Measurements from ENCODE around the gene KLLN. TPM values are rescaled to one million over a fixed set of nuclear protein-coding genes. Genes with fewer than 3 reads are reported as not detected.
"Not testable (repeated sequence)": the region's sequence is repeated elsewhere in the genome, so short reads cannot be mapped to it uniquely, and the experiment has no call there.

KLLN gene
- total RNA-seq, 1 donor, result 2.2 TPM

DNA sequence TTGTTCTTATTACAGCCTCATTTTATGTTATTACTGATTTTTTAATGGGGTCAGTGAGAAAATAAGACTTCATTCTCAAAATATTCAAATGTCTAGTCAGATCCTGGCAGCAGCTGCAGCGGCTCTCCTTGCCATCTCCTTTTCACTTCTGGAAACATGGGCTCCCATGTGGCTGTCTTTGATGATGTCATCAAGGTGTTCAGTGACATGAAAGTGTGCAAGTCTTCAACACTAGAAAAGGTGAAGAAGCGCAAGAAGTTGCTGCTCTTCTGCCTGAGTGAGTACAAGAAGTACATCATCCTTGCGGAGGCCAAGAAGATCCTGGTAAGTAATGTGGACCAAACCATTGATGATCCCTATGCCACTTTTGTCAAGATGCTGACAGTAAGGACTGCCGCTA lies 19.6 kb downstream of the KLLN start:
- DNase-seq (ENCODE audit: low read depth in 2 of 3, low spot score in 2 of 3), result no peak

DNA sequence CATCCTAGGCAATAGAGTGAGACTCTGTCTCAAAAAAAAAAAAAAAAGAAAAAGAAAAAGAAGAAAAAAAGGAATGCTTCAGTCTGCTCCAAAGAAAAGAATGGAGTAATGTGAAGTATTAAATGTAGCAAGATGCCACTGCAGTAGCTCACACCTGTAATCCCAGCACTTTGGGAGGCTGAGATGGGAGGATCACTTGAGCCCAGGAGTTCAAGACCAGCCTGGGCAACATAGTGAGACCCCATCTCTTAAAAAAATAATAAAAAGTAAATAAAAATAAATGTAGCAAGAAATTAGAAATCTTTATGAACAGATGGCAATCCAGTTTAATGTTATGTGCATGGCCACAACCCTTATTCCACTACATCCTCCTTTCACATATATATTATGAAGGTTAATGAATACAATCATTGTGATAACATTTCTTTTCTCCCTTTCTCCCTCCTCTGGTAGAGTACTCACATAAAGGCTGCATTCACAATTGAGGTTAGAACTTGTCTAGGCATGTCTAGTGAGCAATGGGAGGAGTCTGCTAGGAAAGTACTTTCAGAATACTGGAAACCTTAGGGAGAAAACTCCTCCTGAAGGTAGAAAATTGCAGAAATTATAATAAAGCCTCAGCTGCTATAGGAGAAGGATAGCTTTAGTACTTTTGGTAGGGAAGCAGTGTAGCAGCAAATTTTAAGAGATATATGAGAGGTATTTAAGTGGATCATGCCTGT lies 20.4 kb downstream of the KLLN start:
- DNase-seq (ENCODE audit: low read depth in 2 of 3, low spot score in 2 of 3), result no peak

DNA sequence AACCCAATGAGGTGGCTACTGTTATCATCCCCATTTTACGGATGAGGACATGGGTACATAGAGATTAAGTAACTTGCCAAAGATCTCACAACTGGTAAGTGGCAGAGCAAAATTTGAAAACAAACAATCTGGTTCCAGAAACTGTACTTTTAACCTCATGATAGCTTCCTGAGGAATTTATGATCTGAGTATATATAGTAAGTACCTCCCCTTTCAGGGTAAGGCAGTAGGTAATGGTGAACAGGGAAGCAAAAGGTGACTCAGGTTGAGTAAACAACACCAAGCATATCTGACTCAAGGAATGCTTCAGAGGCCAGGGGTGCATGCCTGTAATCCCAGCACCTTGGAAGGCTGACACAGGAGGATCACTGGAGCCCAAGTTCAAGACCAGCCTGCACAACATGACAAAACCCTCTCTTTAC lies 21.1 kb downstream of the KLLN start:
- no peak for DNase-seq (ENCODE audit: low read depth in 2 of 3, low spot score in 2 of 3)

DNA sequence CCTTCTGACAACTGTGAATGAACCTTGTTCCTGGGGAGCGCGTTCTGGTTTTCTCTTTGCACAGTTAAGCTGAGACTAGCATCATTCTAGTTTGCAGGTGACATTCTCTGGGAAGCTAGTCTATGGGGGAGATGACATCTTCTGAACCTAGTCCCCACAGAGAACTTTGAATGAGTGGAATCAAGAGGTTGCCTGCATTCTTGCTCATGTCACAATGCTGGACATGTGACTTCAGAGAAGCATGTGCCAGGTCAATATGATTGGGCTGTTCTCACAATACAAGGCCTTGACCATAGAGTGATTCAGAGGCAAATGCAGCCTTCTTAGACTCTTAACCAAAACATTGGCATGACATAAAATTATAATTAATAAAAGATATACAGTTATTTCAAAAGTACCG lies 22.1 kb downstream of the KLLN start:
- no peak for DNase-seq (ENCODE audit: low read depth in 2 of 3, low spot score in 2 of 3)

DNA sequence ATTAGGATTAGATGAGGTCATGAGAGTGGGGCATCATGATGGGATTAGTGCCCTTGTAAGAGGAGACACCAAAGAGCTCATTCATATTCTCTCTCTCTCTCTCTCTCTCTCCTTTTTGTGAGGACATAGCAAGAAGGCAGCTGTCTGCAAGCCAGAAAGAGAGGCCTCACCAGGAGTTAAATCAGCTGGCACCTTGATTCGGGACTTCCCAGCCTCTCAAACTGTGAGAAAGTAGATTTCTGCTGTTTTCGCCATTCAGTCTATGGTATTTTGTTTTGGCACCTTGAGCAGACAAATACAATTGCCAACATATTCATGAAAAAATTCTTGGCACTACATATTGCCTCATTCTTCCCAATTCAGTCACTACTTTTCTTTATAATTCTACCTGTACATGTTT lies 24.7 kb downstream of the KLLN start:
- DNase-seq (ENCODE audit: low read depth in 2 of 3, low spot score in 2 of 3), result no peak

DNA sequence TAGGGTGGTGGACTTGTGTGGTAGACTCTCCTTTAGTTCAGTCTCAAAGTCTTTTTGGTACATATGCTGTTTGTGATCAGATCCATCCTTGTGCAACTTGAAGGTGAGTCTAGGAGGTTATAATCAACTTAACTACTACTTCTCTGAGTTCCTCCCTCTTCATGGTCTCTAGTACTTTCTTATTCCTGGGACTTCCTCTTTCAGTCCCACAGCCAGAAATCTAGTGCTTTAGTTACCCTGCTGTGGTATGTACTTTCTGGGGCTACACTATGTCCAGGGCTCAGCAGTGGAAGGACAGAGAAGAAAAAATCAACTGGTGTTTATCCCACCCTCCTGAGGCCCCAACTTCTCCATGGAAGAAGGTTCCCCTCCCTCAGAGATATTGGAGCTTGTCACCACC lies 25.9 kb downstream of the KLLN start:
- DNase-seq (ENCODE audit: low read depth in 2 of 3, low spot score in 2 of 3), result peak in 1 of 3 donors; percentile 36

DNA sequence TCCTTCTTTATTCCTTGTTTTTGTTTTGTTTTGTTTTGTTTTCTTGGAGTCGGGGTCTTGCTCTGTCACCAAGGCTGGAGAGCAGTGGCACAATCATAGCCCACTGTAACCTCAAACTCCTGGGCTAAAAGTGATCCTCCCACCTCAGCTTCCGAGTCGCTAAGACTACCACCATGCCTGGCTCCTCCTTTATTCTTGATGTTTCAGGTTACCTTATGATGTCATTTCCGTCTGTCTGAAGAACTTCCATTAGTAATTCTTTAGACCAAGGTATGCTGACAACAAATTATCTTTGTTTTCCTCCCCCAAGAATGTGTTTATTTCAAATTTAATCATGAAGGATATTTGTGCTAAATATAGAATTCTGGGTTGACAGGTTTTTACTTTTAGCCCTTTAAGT lies 27.2 kb downstream of the KLLN start:
- DNase-seq (ENCODE audit: low read depth in 2 of 3, low spot score in 2 of 3), result no peak

DNA sequence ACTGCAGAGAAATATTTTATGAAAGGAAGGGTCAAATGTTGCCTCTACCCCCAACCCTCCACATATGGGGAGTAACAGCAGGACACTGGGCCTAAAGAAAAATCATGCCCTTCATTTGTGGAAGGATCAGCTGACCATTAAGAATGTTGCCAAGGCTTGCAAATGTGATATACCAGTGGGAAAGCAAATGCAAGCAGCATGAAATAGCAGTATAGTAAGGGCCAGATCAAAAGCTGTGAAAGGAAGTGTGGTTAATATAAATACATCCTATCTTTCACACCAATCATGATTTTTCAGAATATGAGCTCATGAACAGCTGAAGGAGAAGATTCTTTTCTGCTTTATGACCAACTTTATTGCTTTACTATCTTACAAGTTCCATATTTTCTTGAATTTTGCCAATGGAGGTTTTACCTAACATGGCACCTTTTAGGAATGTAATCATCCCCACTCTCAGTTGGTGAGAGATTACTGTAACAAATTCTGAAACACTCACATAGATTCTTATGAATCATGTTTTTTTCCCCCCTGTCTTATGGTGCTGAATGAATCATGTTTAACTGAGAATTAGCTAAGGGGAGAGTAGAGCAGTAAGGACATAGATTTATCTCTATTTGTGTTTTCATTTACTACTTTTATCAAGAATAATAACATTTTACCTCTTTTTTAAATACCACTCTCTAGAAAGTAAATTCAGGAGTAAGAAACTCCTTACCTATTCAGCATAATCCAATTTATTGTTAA lies 33.2 kb downstream of the KLLN start:
- DNase-seq (ENCODE audit: low read depth in 2 of 3, low spot score in 2 of 3), result no peak

DNA sequence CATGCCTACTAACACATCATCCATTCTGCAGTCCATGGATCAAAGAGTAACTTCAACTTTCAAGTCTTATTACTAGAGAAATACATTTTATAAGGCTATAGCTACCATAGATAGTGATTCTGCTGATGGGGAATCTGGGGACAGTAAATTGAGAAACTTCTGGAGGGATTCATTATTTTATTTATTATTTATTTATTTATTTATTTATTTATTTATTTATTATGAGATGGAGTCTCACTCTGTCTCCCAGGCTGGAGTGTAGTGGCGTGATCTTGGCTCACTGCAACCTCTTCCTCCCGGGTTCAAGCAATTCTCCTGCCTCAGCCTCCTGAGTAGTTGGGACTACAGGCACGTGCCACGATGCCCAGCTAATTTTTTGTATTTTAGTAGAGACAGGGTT lies 34.3 kb downstream of the KLLN start:
- not testable (repeated sequence) for DNase-seq (ENCODE audit: low read depth in 2 of 3, low spot score in 2 of 3)

DNA sequence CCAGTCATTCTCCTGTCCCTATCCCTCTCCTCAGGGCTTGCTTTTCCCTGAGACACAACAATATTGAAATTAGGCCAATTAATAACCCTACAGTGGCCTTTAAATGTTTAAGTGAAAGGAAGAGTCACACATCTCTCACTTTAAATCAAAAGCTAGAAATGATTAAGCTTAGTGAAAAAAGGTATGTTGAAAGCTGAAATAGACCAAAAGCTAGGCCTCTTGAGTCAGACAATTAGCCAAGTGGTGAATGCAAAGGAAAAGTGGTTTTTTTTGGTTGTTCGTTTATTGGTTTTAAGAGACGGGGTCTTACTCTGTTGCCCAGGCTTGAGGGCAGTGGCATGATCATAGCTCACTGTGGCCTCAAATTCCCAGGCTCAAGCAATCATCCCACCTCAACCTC lies 35.7 kb downstream of the KLLN start:
- DNase-seq (ENCODE audit: low read depth in 2 of 3, low spot score in 2 of 3), result no peak

DNA sequence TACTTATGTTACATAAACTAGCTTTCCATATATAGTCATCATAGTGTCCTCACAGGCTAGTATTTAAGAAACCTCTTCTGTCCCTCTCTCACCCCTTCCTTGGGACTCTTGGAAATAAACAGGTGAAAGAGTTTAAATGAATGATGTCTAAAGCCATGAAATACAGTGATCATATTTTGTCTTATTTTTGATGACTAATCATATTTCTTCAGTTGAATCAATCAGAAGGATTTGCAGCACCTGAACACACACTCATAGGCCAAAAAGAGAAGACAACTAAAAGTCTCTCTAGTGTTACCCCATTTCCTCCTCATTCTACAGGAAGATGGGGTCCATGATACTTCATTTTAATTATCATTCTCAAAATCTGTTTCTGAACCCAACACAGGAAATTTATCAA lies 36.7 kb downstream of the KLLN start:
- no peak for DNase-seq (ENCODE audit: low read depth in 2 of 3, low spot score in 2 of 3)

DNA sequence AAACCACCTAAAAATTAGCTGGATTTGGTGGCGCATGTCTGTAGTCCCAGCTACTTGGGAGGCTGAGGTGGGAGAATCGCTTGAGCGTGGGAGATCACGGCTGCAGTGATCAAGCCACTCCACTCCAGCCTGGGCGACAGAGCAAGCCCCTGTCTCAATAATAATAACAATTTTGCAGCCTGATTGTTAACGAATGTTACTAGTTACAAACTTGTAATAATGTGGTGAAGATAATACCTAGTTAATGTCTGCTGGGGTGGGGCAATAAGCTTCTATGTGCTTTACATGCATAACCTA lies 44.1 kb downstream of the KLLN start:
- no peak for DNase-seq (ENCODE audit: low read depth in 2 of 3, low spot score in 2 of 3)

DNA sequence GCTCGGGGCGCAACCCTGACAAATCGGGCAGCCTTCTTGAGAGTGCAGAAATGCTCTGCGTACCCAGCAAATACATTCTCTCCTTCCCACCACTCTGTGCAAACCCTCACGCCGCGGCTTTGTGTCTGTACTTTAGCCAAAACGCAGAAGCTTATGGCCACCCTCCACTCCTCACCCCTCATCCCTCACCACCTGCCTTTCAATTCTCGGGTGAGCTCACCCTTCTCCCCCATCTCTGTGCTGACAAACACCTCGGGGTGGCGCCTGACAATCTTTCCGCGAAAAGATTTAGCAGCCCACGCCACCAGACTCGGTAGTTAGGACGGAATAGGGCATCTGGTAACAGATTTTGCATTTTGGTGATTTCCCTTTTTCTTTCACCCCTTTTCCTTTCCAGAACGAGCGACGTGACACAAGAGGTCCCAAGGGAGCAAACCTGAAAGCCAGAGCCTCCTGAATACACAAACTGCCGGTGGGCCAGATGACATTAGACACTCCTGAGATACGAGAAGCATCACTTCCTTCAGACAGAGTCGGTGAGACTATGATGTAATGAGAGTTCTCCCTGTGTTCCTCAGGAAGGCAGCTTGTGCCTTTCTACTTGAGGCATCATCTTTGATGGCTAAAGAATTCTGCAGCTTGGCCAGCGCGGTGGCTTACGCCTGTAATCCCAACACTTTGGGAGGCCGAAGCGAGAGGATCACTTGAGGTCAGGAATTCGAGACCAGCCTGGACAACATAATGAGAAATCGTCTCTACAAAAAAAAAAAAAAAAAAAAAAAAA lies 44.6 kb downstream of the KLLN start:
- DNase-seq (ENCODE audit: low read depth in 2 of 3, low spot score in 2 of 3), result peak in 2 of 3 donors; percentile 60 to 79

DNA sequence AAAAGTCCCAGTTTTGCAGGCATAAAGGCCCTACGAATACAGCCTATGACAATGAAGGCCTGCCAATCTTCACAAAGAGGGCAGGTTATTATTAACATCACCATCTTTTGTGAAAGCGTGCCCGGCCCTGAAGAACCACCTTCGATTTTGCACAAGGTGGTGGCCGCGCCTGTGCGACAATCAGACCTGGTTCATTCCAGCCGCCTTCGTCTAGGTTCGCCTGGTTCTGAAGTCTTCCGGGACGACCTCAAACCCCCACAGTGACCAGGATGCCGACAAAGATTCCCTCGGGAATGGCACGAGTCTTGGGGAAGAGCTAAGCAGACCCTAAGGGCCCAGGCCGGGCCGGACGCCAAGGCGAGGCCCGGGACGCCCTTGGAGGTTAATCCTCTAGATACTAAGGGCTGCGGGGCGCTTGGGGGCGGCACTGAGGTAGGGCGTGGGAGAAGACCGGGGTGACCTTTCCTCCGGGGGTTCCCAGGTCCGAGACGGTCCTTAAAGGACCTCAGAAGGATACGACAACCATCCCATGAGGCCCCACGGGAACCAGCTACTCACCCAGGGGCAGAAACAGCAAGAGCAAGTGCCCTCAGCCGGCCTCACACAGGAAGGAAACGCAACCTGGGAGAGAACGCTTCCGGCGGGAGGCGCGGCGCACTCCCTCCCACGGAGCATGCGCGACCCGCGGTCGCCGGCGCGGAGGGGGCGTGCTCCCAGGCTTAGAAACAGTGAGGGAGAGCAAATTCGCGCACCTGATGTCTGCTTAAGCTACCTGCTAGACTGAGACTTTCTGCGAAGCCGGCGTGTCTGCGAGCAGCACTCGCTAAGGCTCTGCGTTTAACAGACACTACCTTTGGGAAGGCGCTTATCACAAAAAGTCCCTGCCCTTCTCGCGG lies 45.5 kb downstream of the KLLN start, which contains the start of gene ATAD1:
ATAD1 (minus strand) TSS at position 618 of the 896 bp plus-strand sequence. CDS start 3,627 bp downstream, outside the sequence.
- peak; percentile 84 to 93 (median 90) for DNase-seq (ENCODE audit: low read depth in 2 of 3, low spot score in 2 of 3)

DNA sequence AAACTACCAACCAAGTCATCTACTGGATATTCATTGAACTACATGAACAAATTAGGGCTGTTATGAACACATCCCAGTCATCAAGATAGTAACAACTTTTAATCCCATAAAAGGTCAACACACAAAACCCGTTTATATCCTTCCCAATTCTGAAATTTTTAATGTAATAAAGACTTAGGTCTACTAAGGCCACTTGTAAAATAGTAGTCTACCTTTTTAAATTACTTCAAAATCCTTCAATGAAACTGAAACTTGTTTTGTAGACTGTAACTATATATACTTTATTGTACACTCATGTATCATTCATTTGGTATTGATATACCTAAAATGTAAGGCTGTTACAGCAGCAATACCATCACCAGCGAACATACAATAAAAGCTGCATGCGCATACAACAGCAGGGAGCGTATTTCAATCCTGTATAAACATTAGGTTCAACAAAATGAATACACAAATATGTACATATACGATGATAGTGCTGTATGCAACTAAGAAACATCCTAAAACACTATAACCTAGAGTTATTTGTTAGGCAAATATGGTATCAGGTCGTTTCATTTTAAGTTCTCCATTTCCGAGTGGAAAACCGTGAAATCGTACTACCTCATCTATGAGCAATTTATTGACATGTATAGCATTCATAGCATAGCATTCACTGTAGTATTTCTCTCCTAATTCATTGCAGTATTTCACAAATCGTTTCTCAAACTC lies 46.3 kb downstream of the KLLN start:
- peak in 1 of 3 donors; percentile 5 for DNase-seq (ENCODE audit: low read depth in 2 of 3, low spot score in 2 of 3)

DNA sequence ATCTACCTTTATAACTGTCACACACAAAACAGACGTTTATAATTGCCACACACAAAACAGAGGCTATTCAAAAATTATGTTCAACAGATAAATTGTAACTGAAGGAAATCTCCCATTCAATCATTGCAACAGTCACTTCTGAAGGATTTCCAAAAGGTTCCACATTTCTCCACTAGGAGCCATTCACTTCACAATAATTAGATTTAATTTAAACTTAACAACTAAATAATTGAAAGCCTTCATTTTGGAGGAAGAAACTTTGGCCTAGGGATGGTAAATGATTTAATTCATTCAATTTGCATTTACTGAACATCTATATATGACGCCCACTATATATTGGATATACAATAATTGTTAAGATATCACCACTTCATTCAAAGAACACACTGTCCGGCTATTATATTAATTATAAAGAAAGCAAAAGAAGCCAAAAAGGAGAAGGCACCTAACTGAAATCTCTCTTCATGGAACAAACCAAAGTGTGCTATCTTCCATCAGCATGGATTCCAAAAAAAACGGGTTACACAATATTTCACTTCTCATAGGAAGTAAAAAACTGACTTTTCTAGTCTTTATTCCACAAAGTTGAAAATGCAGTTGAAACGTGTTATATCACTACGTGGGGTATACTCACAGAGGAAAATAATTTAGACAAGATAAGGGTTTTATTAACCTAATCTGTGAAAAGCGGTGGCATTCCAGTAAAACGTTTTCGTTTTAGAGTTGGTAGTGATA lies 47.0 kb downstream of the KLLN start:
- peak in 1 of 3 donors; percentile 4 for DNase-seq (ENCODE audit: low read depth in 2 of 3, low spot score in 2 of 3)

Data from hematopoietic multipotent progenitor cell (in vitro differentiated cells).